SK-N-MC (cell line): Measurements from ENCODE around the gene CDH23.

Experiments
- DNase-seq: peaks from one replicate; pipeline ENCODE4 v3.0.0-alpha.2; 2011; ENCODE audit warnings: low read depth, low spot score
- H3K27ac ChIP-seq: fragments of 200-600 bp; sonication (generic); 2 replicates; pipeline ENCODE4 v1.5.1; 2016; ENCODE audit warnings: mixed run types
- H3K36me3 ChIP-seq: fragments of 200-600 bp; sonication (generic); 2 replicates; pipeline ENCODE4 v1.6.1; 2017; ENCODE audit warnings: antibody characterized with exemption, low read length, mixed read lengths; ENCODE audit not compliant: insufficient read depth
- H3K4me3 ChIP-seq: fragments of 200-600 bp; sonication (generic); 2 replicates; pipeline ENCODE4 v1.5.1; 2016
- H3K9ac ChIP-seq: fragments of 200-600 bp; sonication (generic); 2 replicates; pipeline ENCODE4 v1.8.0; 2017; ENCODE audit warnings: mixed run types, mixed read lengths; ENCODE audit not compliant: insufficient read length
- H3K9me3 ChIP-seq: fragments of 200-600 bp; sonication (generic); 2 replicates; pipeline ENCODE4 v1.6.1; 2017; ENCODE audit warnings: low read depth, mild to moderate bottlenecking, antibody characterized with exemption, low read length, moderate library complexity, mixed read lengths
- EZH2 ChIP-seq: fragments of 200-600 bp; sonication (generic); IDR thresholded peaks from one replicate; pipeline ENCODE4 v1.6.1; 2017; ENCODE audit warnings: antibody characterized with exemption
- FOXP2 ChIP-seq: optimal IDR thresholded peaks from 2 replicates; pipeline ENCODE3; 2011; ENCODE audit warnings: mild to moderate bottlenecking, moderate library complexity; ENCODE audit not compliant: insufficient read depth; ENCODE audit errors: extremely low read length, control extremely low read depth
- POLR2AphosphoS5 ChIP-seq: IDR thresholded peaks from 2 replicates; pipeline ENCODE4 v1.6.1; 2012; ENCODE audit warnings: mild to moderate bottlenecking, low read depth, low read length, borderline replicate concordance

The CDH23 gene

GRCh38 chr10:71615538-71616329 lies 219.0 kb downstream of the CDH23 start:
- H3K9me3 ChIP-seq, result no peaks in the 10 kb centered on the region
- H3K36me3 ChIP-seq, result peaks cover 8% of the 10 kb centered on the region; the same call in 1 of the 2 replicates
- no peak for DNase-seq
- no peak for TF ChIP-seq EZH2
- TF ChIP-seq POLR2AphosphoS5, result no peak
- TF ChIP-seq FOXP2, result no peak
- H3K4me3 ChIP-seq, result no peak overlapping the region
- no peak overlapping the region for H3K9ac ChIP-seq
- no peak overlapping the region for H3K27ac ChIP-seq

- Histone ChIP-seq H3K4me3 (no peak overlapping the region), H3K36me3 (peaks cover 8% of the 10 kb centered on the region; the same call in 1 of the 2 replicates), H3K27ac (no peak overlapping the region), H3K9me3 (no peaks in the 10 kb centered on the region), H3K9ac (no peak overlapping the region)
- no peak for DNase-seq
- TF ChIP-seq FOXP2 (no peak), EZH2 (no peak), POLR2AphosphoS5 (no peak)
Observed at GRCh38 chr10:71616817-71617654, 220.3 kb downstream of the CDH23 start.

GRCh38 chr10:71618176-71618575 lies 221.5 kb downstream of the CDH23 start:
- TF ChIP-seq EZH2 (no peak), POLR2AphosphoS5 (no peak), FOXP2 (no peak)
- H3K9me3 ChIP-seq, result no peaks in the 10 kb centered on the region
- DNase-seq, result no peak
- H3K36me3 ChIP-seq, result peaks cover 8% of the 10 kb centered on the region; the same call in 1 of the 2 replicates
- no peak overlapping the region for H3K4me3 ChIP-seq
- no peak overlapping the region for H3K27ac ChIP-seq
- H3K9ac ChIP-seq, result no peak overlapping the region

- Histone ChIP-seq H3K27ac (no peak overlapping the region), H3K4me3 (no peak overlapping the region), H3K36me3 (peaks cover 8% of the 10 kb centered on the region; the same call in 1 of the 2 replicates), H3K9ac (no peak overlapping the region), H3K9me3 (no peaks in the 10 kb centered on the region)
- TF ChIP-seq EZH2 (no peak), FOXP2 (no peak), POLR2AphosphoS5 (no peak)
- DNase-seq, result no peak
Observed at GRCh38 chr10:71618598-71618997, 221.9 kb downstream of the CDH23 start.

- no peak for DNase-seq
- Histone ChIP-seq H3K9me3 (no peaks in the 10 kb centered on the region), H3K36me3 (peaks cover 8% of the 10 kb centered on the region; the same call in 1 of the 2 replicates), H3K27ac (no peak overlapping the region), H3K9ac (no peak overlapping the region), H3K4me3 (no peak overlapping the region)
- TF ChIP-seq POLR2AphosphoS5 (no peak), EZH2 (no peak), FOXP2 (no peak)
Observed at GRCh38 chr10:71620642-71621041, 223.9 kb downstream of the CDH23 start.

- TF ChIP-seq EZH2, result no peak
- Histone ChIP-seq H3K9ac (no peak overlapping the region), H3K4me3 (no peak overlapping the region), H3K27ac (no peak overlapping the region), H3K9me3 (no peaks in the 10 kb centered on the region), H3K36me3 (peaks cover 8% of the 10 kb centered on the region; the same call in 1 of the 2 replicates)
- DNase-seq, result no peak
Observed at GRCh38 chr10:71621231-71622153, 224.8 kb downstream of the CDH23 start.

- Histone ChIP-seq H3K27ac (no peak overlapping the region), H3K36me3 (peaks cover 2% of the 10 kb centered on the region; the same call in 1 of the 2 replicates), H3K4me3 (no peak overlapping the region), H3K9ac (no peak overlapping the region), H3K9me3 (no peaks in the 10 kb centered on the region)
- TF ChIP-seq POLR2AphosphoS5, result no peak
- no peak for TF ChIP-seq FOXP2
- TF ChIP-seq EZH2, result no peak
- DNase-seq, result no peak
Observed at GRCh38 chr10:71622154-71622526, 225.4 kb downstream of the CDH23 start.

GRCh38 chr10:71622616-71623015 lies 225.9 kb downstream of the CDH23 start:
- no peak for DNase-seq
- Histone ChIP-seq H3K9me3 (no peaks in the 10 kb centered on the region), H3K9ac (no peak overlapping the region), H3K27ac (no peak overlapping the region), H3K36me3 (no peaks in the 10 kb centered on the region), H3K4me3 (no peak overlapping the region)
- TF ChIP-seq FOXP2, result no peak
- TF ChIP-seq EZH2, result no peak
- TF ChIP-seq POLR2AphosphoS5, result no peak
